Naive thymus-derived CD8-positive, alpha-beta T cell (primary cell): ENCODE measurements around the gene SLC1A2. TPM values are rescaled to one million over a fixed set of nuclear protein-coding genes. Genes with fewer than 3 reads are reported as not detected.

Experiments used
- ATAC-seq, 2 donors: fragments of 150-1000 bp; cut with Tn5 transposase in 1 of 2; sonication (Bioruptor Pico), chemical (Tn5 transposase) in 1 of 2; 1 replicate in 1 of 2; 2 replicates in 1 of 2; pipeline ENCODE4 v1.10.0; 2021; ENCODE audit warnings: mild to moderate bottlenecking in 2 of 2, moderate library complexity in 2 of 2
- POLR2A ChIA-PET: fragments of 350-600 bp; sonication (Branson Sonifier 250); formaldehyde crosslinking; loops from one replicate; lab custom pipeline; 2021; ENCODE audit warnings: antibody characterized with exemption; lab: Charles Lee
- DNase-seq, 10 donors: peaks; one replicate each; pipeline versions ENCODE4 v3.0.0 to v3.0.0-alpha.2; 2020 to 2022
- H3K27ac Mint-ChIP-seq, 10 donors: one replicate each; pipeline ENCODE4 v1.8.0; 2020 to 2022; ENCODE audit warnings: mild to moderate bottlenecking in 10 of 10, mixed read lengths in 10 of 10, moderate library complexity in 4 of 10, inconsistent platforms in 1 of 10
- H3K27me3 Mint-ChIP-seq, 5 donors: one replicate each; pipeline ENCODE4 v1.8.0; 2021 to 2022; ENCODE audit warnings: mixed read lengths in 5 of 5
- H3K36me3 Mint-ChIP-seq, 3 donors: one replicate each; pipeline ENCODE4 v1.8.0; 2020 to 2022; ENCODE audit warnings: mixed read lengths in 3 of 3, mild to moderate bottlenecking in 2 of 3, inconsistent platforms in 1 of 3
- H3K4me1 Mint-ChIP-seq, 4 donors: one replicate each; pipeline ENCODE4 v1.8.0; 2021 to 2022; ENCODE audit warnings: mixed read lengths in 4 of 4
- H3K4me3 Mint-ChIP-seq, 10 donors: one replicate each; pipeline ENCODE4 v1.8.0; 2020 to 2022; ENCODE audit warnings: mild to moderate bottlenecking in 10 of 10, mixed read lengths in 10 of 10, moderate library complexity in 6 of 10, inconsistent platforms in 1 of 10
- H3K9me3 Mint-ChIP-seq, 9 donors: one replicate each; pipeline ENCODE4 v1.8.0; 2020 to 2022; ENCODE audit warnings: mixed read lengths in 9 of 9, mild to moderate bottlenecking in 3 of 9, inconsistent platforms in 1 of 9, moderate library complexity in 1 of 9
- polyA plus RNA-seq, 3 donors: library from polyadenylated mRNA; unstranded; fragments of 300-500 nt; fragmentation: Illumina TruSeq; gene quantifications; one replicate each; pipeline ENCODE4 v1.2.3, GENCODE V29; 2021
- total RNA-seq, 8 experiments: library from RNA in 2 of 8; stranded (reverse) in 2 of 8; gene quantifications; one replicate each; pipeline ENCODE4 v1.2.3 and lab custom pipeline; 2021 to 2026

The SLC1A2 gene
- total and polyA plus RNA-seq, 5 experiments from 2014 or later = 0.07 to 0.44 TPM; not detected in 3

DNA sequence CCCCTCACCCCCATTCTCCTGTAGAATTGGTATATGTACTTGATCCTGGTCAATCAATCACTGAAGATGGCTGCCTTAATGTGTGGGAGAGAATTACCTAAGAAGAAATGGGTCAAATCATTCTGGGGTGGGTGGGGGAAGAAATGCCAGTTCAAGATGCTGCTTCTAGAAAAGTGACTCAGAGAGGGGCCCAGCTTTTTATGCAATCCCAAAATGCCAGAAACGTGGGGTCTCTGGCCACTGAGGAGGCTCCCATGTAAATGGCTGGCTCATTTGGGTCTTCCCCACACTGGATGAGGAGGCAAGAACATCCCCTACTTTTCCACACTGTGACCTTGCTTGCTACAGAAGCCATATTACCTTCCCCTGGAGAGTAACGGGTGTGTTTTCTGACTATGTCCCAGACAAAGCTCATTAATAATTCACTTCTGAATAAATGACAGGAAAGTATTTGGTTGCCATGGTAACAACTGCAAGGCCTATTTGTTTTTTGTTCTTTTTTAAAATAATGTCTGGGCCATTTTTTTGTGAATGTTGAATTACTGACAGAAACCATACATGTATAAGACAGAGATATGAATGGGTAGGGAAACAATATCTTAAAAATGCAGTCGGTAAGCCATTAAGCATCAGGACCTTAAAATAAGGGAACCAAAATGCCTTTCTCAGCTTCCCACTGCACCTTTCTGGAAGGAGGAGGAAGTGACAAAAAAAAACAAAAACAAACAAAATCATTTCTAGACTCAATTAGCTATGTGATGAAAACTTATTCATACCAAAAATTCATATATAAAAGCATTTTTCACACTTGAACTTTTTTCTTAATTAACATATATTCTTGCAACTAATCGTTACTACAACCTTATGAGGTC lies 32.0 kb downstream of the SLC1A2 start:
- no peak for ATAC-seq
- peaks cover 3 to 21% (median 12%) of the 10 kb centered on the region in 4 donors for H3K4me1 Mint-ChIP-seq
- DNase-seq = no peak
- POLR2A ChIA-PET = interaction anchor here (0.7 kb wide), 1 partner anchor 130 kb away, joined by 3 read pairs; no protein-coding TSS in a partner anchor
- no peaks in the 10 kb centered on the region for H3K27me3 Mint-ChIP-seq
- H3K36me3 Mint-ChIP-seq = peaks cover 0 to 2% (median 0%) of the 10 kb centered on the region in 3 donors
- no peak overlapping the region for H3K4me3 Mint-ChIP-seq
- H3K9me3 Mint-ChIP-seq = no peaks in the 10 kb centered on the region
- H3K27ac Mint-ChIP-seq = peak overlapping the region in 1 of 10 donors; percentile 18

GRCh38 chr11:35383953-35384352 lies 35.4 kb downstream of the SLC1A2 start:
- ATAC-seq (no peak), DNase-seq (no peak)
- peak overlapping the region in 1 of 10 donors; percentile 10 for H3K27ac Mint-ChIP-seq
- no peak overlapping the region for H3K4me3 Mint-ChIP-seq
- H3K27me3 Mint-ChIP-seq = no peaks in the 10 kb centered on the region
- no peaks in the 10 kb centered on the region for H3K9me3 Mint-ChIP-seq
- POLR2A ChIA-PET = no interaction called here
- no peaks in the 10 kb centered on the region for H3K4me1 Mint-ChIP-seq
- H3K36me3 Mint-ChIP-seq = peaks cover 0 to 2% (median 0%) of the 10 kb centered on the region in 3 donors

GRCh38 chr11:35381709-35382322 lies 37.5 kb downstream of the SLC1A2 start:
- ATAC-seq (no peak), DNase-seq (no peak)
- no peaks in the 10 kb centered on the region for H3K27me3 Mint-ChIP-seq
- POLR2A ChIA-PET = no interaction called here
- H3K9me3 Mint-ChIP-seq = no peaks in the 10 kb centered on the region
- H3K4me3 Mint-ChIP-seq = no peak overlapping the region
- no peak overlapping the region for H3K27ac Mint-ChIP-seq
- no peaks in the 10 kb centered on the region for H3K4me1 Mint-ChIP-seq
- peaks cover 0 to 2% (median 0%) of the 10 kb centered on the region in 3 donors for H3K36me3 Mint-ChIP-seq

GRCh38 chr11:35380603-35381002 lies 38.8 kb downstream of the SLC1A2 start:
- no peaks in the 10 kb centered on the region for H3K9me3 Mint-ChIP-seq
- H3K27me3 Mint-ChIP-seq = peaks cover 0 to 2% (median 0%) of the 10 kb centered on the region in 5 donors
- no peak overlapping the region for H3K4me3 Mint-ChIP-seq
- H3K27ac Mint-ChIP-seq = no peak overlapping the region
- H3K4me1 Mint-ChIP-seq = no peaks in the 10 kb centered on the region
- POLR2A ChIA-PET = no interaction called here
- ATAC-seq = no peak
- no peak for DNase-seq
- no peaks in the 10 kb centered on the region for H3K36me3 Mint-ChIP-seq

DNA sequence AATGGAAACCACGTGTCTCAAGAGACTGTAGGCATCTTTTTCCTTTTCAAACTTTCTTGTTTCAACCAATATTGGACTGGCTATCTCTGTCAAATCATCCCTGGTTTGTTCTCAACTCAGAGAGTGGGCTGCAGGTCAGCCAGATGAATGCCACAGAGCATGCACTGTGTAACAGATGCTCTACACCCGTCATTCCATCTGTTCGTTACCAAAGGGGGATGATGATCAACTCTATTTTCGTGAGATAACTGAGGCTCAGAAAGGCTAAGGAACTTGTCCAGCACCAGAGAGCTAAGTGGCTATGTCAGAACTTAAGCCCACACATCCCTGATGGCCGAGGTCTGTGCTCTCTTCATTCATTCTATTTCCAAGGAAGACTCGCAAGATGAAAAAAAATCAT lies 42.1 kb downstream of the SLC1A2 start:
- H3K27ac Mint-ChIP-seq = no peak overlapping the region
- peaks cover 0 to 2% (median 0%) of the 10 kb centered on the region in 5 donors for H3K27me3 Mint-ChIP-seq
- no peak for ATAC-seq
- H3K36me3 Mint-ChIP-seq = no peaks in the 10 kb centered on the region
- DNase-seq = no peak
- H3K4me1 Mint-ChIP-seq = peaks cover 2 to 11% (median 5%) of the 10 kb centered on the region in 4 donors
- no peaks in the 10 kb centered on the region for H3K9me3 Mint-ChIP-seq
- no peak overlapping the region for H3K4me3 Mint-ChIP-seq
- POLR2A ChIA-PET = no interaction called here

DNA sequence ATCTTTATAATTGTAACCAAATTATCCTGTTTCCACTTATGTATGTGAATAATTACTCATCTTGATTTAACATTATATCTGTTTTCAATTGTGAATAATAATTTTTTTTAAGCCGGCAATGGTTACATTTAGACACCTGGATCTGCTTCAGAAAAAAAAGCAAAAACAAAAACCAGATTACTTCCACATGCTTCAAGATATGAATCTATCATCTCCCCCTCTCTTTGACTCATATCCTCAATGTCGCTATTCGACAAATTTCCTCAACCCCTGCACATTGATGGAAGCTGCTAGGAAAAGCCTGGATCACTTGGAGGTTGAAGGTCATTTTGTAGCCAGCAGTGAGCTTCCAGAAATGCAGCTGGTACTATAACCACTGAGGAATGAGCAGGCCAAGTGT lies 42.7 kb downstream of the SLC1A2 start:
- peaks cover 0 to 2% (median 0%) of the 10 kb centered on the region in 5 donors for H3K27me3 Mint-ChIP-seq
- H3K36me3 Mint-ChIP-seq = no peaks in the 10 kb centered on the region
- no peak overlapping the region for H3K4me3 Mint-ChIP-seq
- POLR2A ChIA-PET = no interaction called here
- ATAC-seq (no peak), DNase-seq (no peak)
- H3K9me3 Mint-ChIP-seq = no peaks in the 10 kb centered on the region
- peaks cover 2 to 11% (median 5%) of the 10 kb centered on the region in 4 donors for H3K4me1 Mint-ChIP-seq
- no peak overlapping the region for H3K27ac Mint-ChIP-seq

- peaks cover 0 to 2% (median 0%) of the 10 kb centered on the region in 5 donors for H3K27me3 Mint-ChIP-seq
Observed at GRCh38 chr11:35376118-35376510, 43.2 kb downstream of the SLC1A2 start.

GRCh38 chr11:35375332-35376117 lies 43.8 kb downstream of the SLC1A2 start:
- Mint-ChIP-seq H3K9me3 (no peaks in the 10 kb centered on the region), H3K27me3 (peaks cover 0 to 2% (median 0%) of the 10 kb centered on the region in 5 donors), H3K36me3 (no peaks in the 10 kb centered on the region), H3K4me1 (peaks cover 2 to 11% (median 5%) of the 10 kb centered on the region in 4 donors), H3K27ac (peak overlapping the region in 2 of 10 donors; percentile 8 to 60), H3K4me3 (no peak overlapping the region)
- POLR2A ChIA-PET = no interaction called here
- ATAC-seq = no peak
- DNase-seq = no peak

More at GRCh38 chr11:35376118-35376510, 43.2 kb downstream of the SLC1A2 start:
- Mint-ChIP-seq H3K36me3 (no peaks in the 10 kb centered on the region), H3K9me3 (no peaks in the 10 kb centered on the region), H3K27ac (no peak overlapping the region), H3K4me3 (no peak overlapping the region), H3K4me1 (peaks cover 2 to 11% (median 5%) of the 10 kb centered on the region in 4 donors)
- POLR2A ChIA-PET = no interaction called here
- ATAC-seq (no peak), DNase-seq (no peak)

DNA sequence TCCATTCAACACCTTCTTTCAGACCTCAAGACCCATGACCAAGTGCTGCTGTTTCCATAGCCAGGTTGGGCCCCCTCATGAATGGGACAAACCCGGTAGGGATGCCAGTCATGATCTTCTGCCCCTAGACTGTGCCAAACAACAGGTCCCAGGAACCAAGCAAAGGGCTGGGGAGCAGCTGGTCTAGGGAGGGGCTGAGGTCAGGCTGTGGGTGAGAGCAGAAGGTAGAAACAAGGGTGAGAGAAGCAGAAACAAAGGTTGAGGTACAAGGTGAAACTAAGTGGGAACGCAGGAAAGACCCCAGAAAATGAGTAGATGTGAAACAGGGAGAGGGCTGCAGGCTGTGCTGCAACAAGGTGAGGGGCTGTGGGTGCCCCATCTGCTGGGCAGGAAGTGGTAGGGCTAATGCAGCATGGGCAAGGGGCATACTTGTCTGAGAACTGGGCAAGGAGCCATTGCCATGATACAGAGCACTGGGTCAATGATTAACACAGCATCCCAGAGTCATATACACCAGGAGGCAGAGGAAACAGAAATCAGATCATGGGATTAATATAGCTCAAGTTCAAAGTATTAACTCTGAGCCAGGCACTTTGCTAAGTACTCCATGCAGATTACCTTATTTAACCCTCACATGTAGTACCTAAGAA lies 45.9 kb downstream of the SLC1A2 start:
- Mint-ChIP-seq H3K36me3 (no peaks in the 10 kb centered on the region), H3K4me3 (no peak overlapping the region), H3K4me1 (peaks cover 3 to 11% (median 6%) of the 10 kb centered on the region in 4 donors), H3K27ac (peak overlapping the region in 3 of 10 donors; percentile 2 to 61 (median 10)), H3K9me3 (no peaks in the 10 kb centered on the region), H3K27me3 (peaks cover 0 to 2% (median 0%) of the 10 kb centered on the region in 5 donors)
- ATAC-seq (no peak), DNase-seq (no peak)
- POLR2A ChIA-PET = interaction anchor here (0.7 kb wide), 1 partner anchor 13 kb away, joined by 3 read pairs; no protein-coding TSS in a partner anchor

GRCh38 chr11:35372565-35373283 lies 46.6 kb downstream of the SLC1A2 start:
- no peak for DNase-seq
- Mint-ChIP-seq H3K4me1 (peaks cover 3 to 11% (median 6%) of the 10 kb centered on the region in 4 donors), H3K27ac (peak overlapping the region in 2 of 10 donors; percentile 2 to 61), H3K4me3 (no peak overlapping the region), H3K36me3 (no peaks in the 10 kb centered on the region), H3K27me3 (peaks cover 0 to 2% (median 0%) of the 10 kb centered on the region in 5 donors), H3K9me3 (no peaks in the 10 kb centered on the region)
- POLR2A ChIA-PET = interaction anchor here (0.7 kb wide), 1 partner anchor 12 kb away, joined by 3 read pairs; no protein-coding TSS in a partner anchor
- ATAC-seq = no peak

GRCh38 chr11:35367491-35367890 lies 51.9 kb downstream of the SLC1A2 start:
- H3K27me3 Mint-ChIP-seq = peaks cover 0 to 8% (median 3%) of the 10 kb centered on the region in 5 donors
- peaks cover 0 to 3% (median 0%) of the 10 kb centered on the region in 4 donors for H3K4me1 Mint-ChIP-seq
- no peak overlapping the region for H3K4me3 Mint-ChIP-seq
- peaks cover 0 to 5% (median 0%) of the 10 kb centered on the region in 3 donors for H3K36me3 Mint-ChIP-seq
- POLR2A ChIA-PET = no interaction called here
- ATAC-seq (no peak), DNase-seq (no peak)
- H3K9me3 Mint-ChIP-seq = peaks cover 0 to 10% (median 2%) of the 10 kb centered on the region in 9 donors
- H3K27ac Mint-ChIP-seq = no peak overlapping the region
